PC-9 (cell line): Measurements from ENCODE around the gene IDH1. TPM values are rescaled to one million over a fixed set of nuclear protein-coding genes. Genes with fewer than 3 reads are reported as not detected.

Experiments
- BruUV-seq: library from RNA; stranded (reverse); fragments of 400-500 nt; replicated peaks from 2 replicates; lab custom pipeline; 2021; lab: Mats Ljungman, UMichigan
- CTCF ChIA-PET: fragments of 300-600 bp; sonication (Branson Sonifier 250); formaldehyde crosslinking; loops from one replicate; lab custom pipeline; 2022; ENCODE audit warnings: antibody characterized with exemption; lab: Charles Lee
- POLR2A ChIA-PET: fragments of 300-600 bp; sonication (Branson Sonifier 250); formaldehyde crosslinking; loops from one replicate; lab custom pipeline; 2022; ENCODE audit warnings: antibody characterized with exemption; ENCODE audit not compliant: unreplicated experiment; lab: Charles Lee
- DNase-seq, 2 experiments: peaks; one replicate each; pipeline versions ENCODE4 v3.0.0 to v3.0.0-alpha.2; 2015 to 2022; ENCODE audit warnings: mixed read lengths in 1 of 2
- H2AFZ ChIP-seq: fragments of 200-600 bp; sonication (generic); 2 replicates; pipeline ENCODE4 v1.8.1; 2017; ENCODE audit warnings: antibody characterized with exemption
- H3F3A ChIP-seq: fragments of 200-600 bp; sonication (generic); 2 replicates; pipeline ENCODE4 v1.8.1; 2017; ENCODE audit warnings: antibody characterized with exemption, mild to moderate bottlenecking, low read depth; ENCODE audit not compliant: insufficient read depth
- H3K27ac ChIP-seq: fragments of 200-600 bp; sonication (generic); 2 replicates; pipeline ENCODE4 v1.6.1; 2016; ENCODE audit warnings: mixed run types
- H3K27me3 ChIP-seq: fragments of 200-600 bp; sonication (generic); 2 replicates; pipeline ENCODE4 v1.6.1; 2016; ENCODE audit warnings: low read depth, mixed run types; ENCODE audit not compliant: insufficient read depth
- H3K36me3 ChIP-seq: fragments of 200-600 bp; sonication (generic); 2 replicates; pipeline ENCODE4 v1.6.1; 2016; ENCODE audit warnings: low read depth, mixed run types
- H3K4me1 ChIP-seq: fragments of 200-600 bp; sonication (generic); replicated peaks from 2 replicates; pipeline ENCODE4 v1.6.1; 2016; ENCODE audit warnings: mixed run types; ENCODE audit not compliant: insufficient read depth
- H3K4me2 ChIP-seq: fragments of 200-600 bp; sonication (generic); 2 replicates; pipeline ENCODE4 v1.6.1; 2017; ENCODE audit warnings: mixed run types
- H3K4me3 ChIP-seq: fragments of 200-600 bp; sonication (generic); 2 replicates; pipeline ENCODE4 v1.6.1; 2016; ENCODE audit warnings: mixed run types
- H3K79me2 ChIP-seq: fragments of 200-600 bp; sonication (generic); 2 replicates; pipeline ENCODE4 v1.6.1; 2017; ENCODE audit warnings: low read depth, mixed run types
- H3K9me2 ChIP-seq: fragments of 200-600 bp; sonication (generic); 2 replicates; pipeline ENCODE4 v1.8.1; 2017; ENCODE audit warnings: mild to moderate bottlenecking; ENCODE audit not compliant: insufficient read depth
- H3K9me3 ChIP-seq: fragments of 200-600 bp; sonication (generic); 2 replicates; pipeline ENCODE4 v1.8.1; 2016; ENCODE audit warnings: low read depth; ENCODE audit not compliant: insufficient read depth
- H4K20me1 ChIP-seq: fragments of 200-600 bp; sonication (generic); 2 replicates; pipeline ENCODE4 v1.8.1; 2017; ENCODE audit not compliant: insufficient read depth
- EZH2 ChIP-seq: fragments of 200-600 bp; sonication (generic); IDR thresholded peaks from 2 replicates; pipeline ENCODE4 v1.8.0; 2017; ENCODE audit warnings: antibody characterized with exemption, low read depth
- intact Hi-C: fragments of 100-400 bp; cut with micrococcal nuclease; formaldehyde crosslinking; loops from one replicate; pipeline ENCODE4 v1.10.0; 2022; ENCODE audit not compliant: unreplicated experiment
- total RNA-seq: library from RNA; stranded (reverse); gene quantifications from 2 replicates; pipeline ENCODE4 v1.2.3, GENCODE V29; 2021
- TF ChIP-seq, protein P1 (sequence below): fragments of 200-600 bp; sonication (generic); conservative IDR thresholded peaks from 2 replicates; pipeline ENCODE4 v1.6.1; 2017; ENCODE audit warnings: mixed run types, antibody characterized with exemption, mild to moderate bottlenecking, moderate library complexity

Gene IDH1
- total RNA-seq, 1 experiment from 2014 or later: 227 TPM

DNA sequence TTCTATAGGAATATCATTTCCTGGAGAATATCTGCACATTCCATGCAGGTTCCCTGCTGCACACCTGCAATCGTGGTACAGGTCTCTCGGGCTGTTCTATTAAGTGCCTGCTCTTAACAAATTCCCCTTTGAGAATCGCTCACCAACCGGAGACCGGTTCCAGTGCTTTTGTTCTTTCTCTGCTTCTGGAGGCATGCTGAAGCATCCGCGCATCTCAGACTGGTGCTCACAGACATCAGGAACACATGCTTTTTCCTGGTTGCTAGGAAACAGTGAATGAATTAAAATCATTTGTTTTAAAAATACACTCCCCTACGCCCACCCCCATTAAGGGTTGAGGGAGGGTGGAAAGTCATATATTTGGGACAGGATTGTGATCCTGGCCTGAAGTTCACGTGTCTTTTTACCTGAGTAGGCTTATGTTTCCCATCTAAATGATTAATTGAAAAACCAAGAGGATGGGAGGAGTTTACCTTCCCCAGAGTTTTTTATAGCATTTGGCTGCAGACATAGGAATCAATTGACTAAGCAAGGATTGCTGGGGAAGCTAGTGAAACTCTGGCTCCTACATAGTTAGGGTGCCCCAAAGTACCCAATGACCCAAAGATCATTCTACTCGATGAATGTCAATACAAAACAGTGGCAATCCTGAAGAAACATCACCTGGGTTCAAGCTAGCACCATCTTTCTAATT lies 64.9 kb downstream of the IDH1 start, which contains the start of gene C2orf80:
Gene C2orf80 (minus strand): TSS at position 221 of the 694 bp plus-strand sequence. CDS start 3,044 bp downstream, outside the sequence.
- TF ChIP-seq, protein P1, sequence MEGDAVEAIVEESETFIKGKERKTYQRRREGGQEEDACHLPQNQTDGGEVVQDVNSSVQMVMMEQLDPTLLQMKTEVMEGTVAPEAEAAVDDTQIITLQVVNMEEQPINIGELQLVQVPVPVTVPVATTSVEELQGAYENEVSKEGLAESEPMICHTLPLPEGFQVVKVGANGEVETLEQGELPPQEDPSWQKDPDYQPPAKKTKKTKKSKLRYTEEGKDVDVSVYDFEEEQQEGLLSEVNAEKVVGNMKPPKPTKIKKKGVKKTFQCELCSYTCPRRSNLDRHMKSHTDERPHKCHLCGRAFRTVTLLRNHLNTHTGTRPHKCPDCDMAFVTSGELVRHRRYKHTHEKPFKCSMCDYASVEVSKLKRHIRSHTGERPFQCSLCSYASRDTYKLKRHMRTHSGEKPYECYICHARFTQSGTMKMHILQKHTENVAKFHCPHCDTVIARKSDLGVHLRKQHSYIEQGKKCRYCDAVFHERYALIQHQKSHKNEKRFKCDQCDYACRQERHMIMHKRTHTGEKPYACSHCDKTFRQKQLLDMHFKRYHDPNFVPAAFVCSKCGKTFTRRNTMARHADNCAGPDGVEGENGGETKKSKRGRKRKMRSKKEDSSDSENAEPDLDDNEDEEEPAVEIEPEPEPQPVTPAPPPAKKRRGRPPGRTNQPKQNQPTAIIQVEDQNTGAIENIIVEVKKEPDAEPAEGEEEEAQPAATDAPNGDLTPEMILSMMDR: no peak
- no peak for TF ChIP-seq EZH2

DNA sequence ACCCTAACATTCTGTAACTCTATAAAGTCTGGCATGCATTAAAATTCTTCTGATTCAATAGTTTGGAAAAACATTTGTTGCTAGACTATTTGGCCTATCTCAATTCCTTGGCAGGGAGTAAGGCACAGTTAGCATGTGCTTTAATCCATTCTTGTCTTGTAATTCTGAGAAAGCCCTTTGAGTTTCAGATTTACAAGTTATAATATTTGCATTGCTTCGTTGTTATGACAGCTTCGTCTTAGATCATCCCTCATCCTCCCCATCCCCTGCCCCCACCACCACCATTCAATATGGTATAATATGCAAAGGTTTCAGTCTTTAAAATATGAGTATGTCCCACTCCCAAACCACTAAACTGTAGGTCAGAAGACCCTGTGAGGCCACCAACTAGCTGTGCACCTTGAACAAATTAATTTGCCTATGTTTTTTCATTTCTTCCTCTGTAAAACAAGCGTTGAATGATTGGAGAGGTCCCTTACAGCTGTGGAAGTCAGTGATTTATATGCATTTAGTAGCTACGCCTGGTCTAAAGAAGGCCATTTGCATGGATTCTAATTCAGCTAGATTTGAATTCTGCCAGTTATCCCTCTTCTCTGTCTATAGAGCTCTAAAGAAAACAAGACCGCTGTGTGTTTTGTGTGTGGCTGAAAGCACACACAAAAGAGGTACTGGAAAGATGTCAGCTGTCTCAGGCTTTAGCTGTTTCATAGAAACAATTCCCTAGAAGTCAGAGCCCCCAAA lies 65.6 kb downstream of the IDH1 start:
- Histone ChIP-seq H3K9me3 (no peaks in the 10 kb centered on the region), H3K27me3 (no peaks in the 10 kb centered on the region), H3K4me1 (peaks cover 13% of the 10 kb centered on the region), H2AFZ (no peak overlapping the region), H3K27ac (no peak overlapping the region), H3K4me3 (no peak overlapping the region), H3K79me2 (no peaks in the 10 kb centered on the region), H4K20me1 (no peaks in the 10 kb centered on the region), H3K9me2 (no peaks in the 10 kb centered on the region), H3F3A (no peaks in the 10 kb centered on the region), H3K4me2 (no peak overlapping the region), H3K36me3 (no peaks in the 10 kb centered on the region)
- TF ChIP-seq, protein P1: no peak
- no peak for TF ChIP-seq EZH2
- intact Hi-C loops: no loop called here
- DNase-seq: no peak
- no TSS peak for BruUV-seq
- ChIA-PET POLR2A (no interaction called here), CTCF (no interaction called here)

More for the DNA sequence above, 64.9 kb downstream of the IDH1 start, which contains the start of gene C2orf80:
- Histone ChIP-seq H3K9me3 (no peaks in the 10 kb centered on the region), H3K36me3 (no peaks in the 10 kb centered on the region), H3K4me3 (no peak within 1 kb of the TSS), H3K4me2 (no peak within 1 kb of the TSS), H2AFZ (no peak within 1 kb of the TSS), H3K79me2 (no peaks in the 10 kb centered on the region), H3K27ac (no peak within 1 kb of the TSS), H3K4me1 (peaks cover 13% of the 10 kb centered on the region), H3K27me3 (no peaks in the 10 kb centered on the region), H4K20me1 (no peaks in the 10 kb centered on the region), H3K9me2 (no peaks in the 10 kb centered on the region), H3F3A (no peaks in the 10 kb centered on the region)
- intact Hi-C loops: no loop called here
- BruUV-seq: no TSS peak
- ChIA-PET CTCF (no interaction called here), POLR2A (no interaction called here)
- no peak for DNase-seq

DNA sequence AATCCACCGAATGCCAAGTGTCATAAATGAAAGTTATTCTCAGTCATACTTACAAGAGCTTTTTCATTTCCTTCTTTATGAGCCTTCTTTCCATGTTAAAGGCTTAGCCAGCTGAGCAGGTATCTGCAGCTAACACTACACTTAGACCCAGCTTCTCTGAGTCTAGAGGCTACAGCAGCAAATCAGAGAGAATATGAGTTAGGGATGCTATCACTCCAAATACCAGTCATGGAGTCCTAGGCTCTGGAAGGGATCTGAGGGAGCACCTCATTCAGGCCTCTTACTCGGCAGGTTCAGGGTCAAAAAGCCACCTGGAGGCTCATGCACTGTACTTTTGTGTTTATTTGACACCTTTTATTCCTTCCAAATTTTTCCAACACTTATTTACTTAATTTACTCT lies 68.0 kb downstream of the IDH1 start:
- Histone ChIP-seq H3K4me3 (no peak overlapping the region), H3K27ac (no peak overlapping the region), H3K4me2 (no peak overlapping the region), H3K9me2 (no peaks in the 10 kb centered on the region), H3K4me1 (no peaks in the 10 kb centered on the region), H3K27me3 (no peaks in the 10 kb centered on the region), H3K79me2 (no peaks in the 10 kb centered on the region), H4K20me1 (no peaks in the 10 kb centered on the region), H3K36me3 (no peaks in the 10 kb centered on the region), H3F3A (no peaks in the 10 kb centered on the region), H3K9me3 (no peaks in the 10 kb centered on the region), H2AFZ (no peak overlapping the region)
- no TSS peak for BruUV-seq
- CTCF ChIA-PET: no interaction called here
- POLR2A ChIA-PET: no interaction called here
- DNase-seq: no peak
- intact Hi-C loops: no loop called here
- TF ChIP-seq, protein P1: no peak
- TF ChIP-seq EZH2: no peak
